Measurements from ENCODE around the gene ANKRD44.

- TF ChIP-seq POLR2AphosphoS5 (IDR thresholded peaks at IDR 0.05; ENCODE audit: low read depth, low read length) = no peak
- TF ChIP-seq TAF1 (IDR thresholded peaks at IDR 0.05; ENCODE audit: borderline replicate concordance, insufficient read depth, low read length) = no peak
- no peak for TF ChIP-seq FOXP2 (optimal IDR thresholded peaks at IDR 0.05; ENCODE audit: borderline replicate concordance, extremely low read depth, extremely low read length, insufficient read depth)
These were observed 185.8 kb downstream of the ANKRD44 start for GRCh38 chr2:197124639-197125390.

Measured in PFSK-1 (cell line).